OCI-LY7 (cell line): ENCODE results near the gene LAMA3.

Source experiments
- EZH2phosphoT487 ChIP-seq: fragments of 200-600 bp; sonication (generic); IDR thresholded peaks from 2 replicates; pipeline ENCODE4 v1.6.1; 2018; ENCODE audit warnings: low read depth, borderline replicate concordance, mild to moderate bottlenecking, mixed run types, antibody characterized with exemption, low read length, moderate library complexity, mixed read lengths
- TF ChIP-seq, protein P1 (sequence below): fragments of 200-600 bp; sonication (generic); conservative IDR thresholded peaks from 2 replicates; pipeline ENCODE4 v1.5.1; 2014; ENCODE audit warnings: mild to moderate bottlenecking, antibody characterized with exemption, low read length, moderate library complexity, mixed read lengths

DNA sequence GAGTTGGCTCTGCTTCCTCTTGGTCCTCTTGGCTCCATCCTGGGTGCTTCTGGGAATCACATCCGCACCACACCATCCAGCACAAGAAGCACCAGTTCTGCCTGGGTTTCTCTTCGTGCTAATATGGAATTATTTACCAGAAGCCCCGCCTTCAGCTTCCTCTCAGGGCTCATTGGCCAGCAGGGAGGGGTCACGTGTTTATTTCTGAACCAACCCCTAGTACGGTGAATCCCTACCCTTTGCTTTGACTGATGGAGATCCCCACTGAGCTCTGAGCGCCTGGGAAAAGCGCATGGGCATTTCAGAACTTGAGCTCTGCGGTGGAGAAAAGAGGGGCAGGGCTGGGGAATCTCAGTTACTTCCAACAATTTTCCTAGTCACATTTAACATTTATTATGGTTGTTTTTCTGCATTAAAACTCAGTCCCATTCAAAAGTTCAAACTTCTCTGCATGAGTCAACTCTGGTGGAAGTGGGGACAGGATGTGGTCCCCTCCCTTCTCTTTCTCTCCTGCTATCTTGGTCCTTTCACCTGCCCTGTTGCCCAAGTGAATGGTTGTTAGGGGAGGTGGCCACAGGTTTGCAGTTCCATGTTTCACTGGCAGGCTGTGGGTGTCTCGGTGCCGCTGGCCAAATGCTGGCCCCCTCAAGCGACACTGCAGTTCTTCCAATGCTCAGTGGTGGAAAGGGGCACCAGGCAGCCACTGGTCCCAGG lies 248.9 kb downstream of the LAMA3 start:
- TF ChIP-seq, protein P1, sequence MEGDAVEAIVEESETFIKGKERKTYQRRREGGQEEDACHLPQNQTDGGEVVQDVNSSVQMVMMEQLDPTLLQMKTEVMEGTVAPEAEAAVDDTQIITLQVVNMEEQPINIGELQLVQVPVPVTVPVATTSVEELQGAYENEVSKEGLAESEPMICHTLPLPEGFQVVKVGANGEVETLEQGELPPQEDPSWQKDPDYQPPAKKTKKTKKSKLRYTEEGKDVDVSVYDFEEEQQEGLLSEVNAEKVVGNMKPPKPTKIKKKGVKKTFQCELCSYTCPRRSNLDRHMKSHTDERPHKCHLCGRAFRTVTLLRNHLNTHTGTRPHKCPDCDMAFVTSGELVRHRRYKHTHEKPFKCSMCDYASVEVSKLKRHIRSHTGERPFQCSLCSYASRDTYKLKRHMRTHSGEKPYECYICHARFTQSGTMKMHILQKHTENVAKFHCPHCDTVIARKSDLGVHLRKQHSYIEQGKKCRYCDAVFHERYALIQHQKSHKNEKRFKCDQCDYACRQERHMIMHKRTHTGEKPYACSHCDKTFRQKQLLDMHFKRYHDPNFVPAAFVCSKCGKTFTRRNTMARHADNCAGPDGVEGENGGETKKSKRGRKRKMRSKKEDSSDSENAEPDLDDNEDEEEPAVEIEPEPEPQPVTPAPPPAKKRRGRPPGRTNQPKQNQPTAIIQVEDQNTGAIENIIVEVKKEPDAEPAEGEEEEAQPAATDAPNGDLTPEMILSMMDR = no peak
- no peak for TF ChIP-seq EZH2phosphoT487
